CD4-positive, alpha-beta T cell (primary cell): Measurements from ENCODE around the gene WDTC1. TPM values are rescaled to one million over a fixed set of nuclear protein-coding genes. Genes with fewer than 3 reads are reported as not detected.

ENCODE experiments used
- ATAC-seq: fragments of 200-7000 bp; cut with Tn5 transposase; one replicate; pipeline ENCODE4 v1.10.0; 2022; ENCODE audit warnings: mild to moderate bottlenecking; ENCODE audit not compliant: poor library complexity
- CTCF ChIA-PET: fragments of 350-600 bp; sonication (Branson Sonifier 250); formaldehyde crosslinking; loops from one replicate; lab custom pipeline; 2021; ENCODE audit warnings: antibody characterized with exemption, inconsistent platforms; lab: Charles Lee
- POLR2A ChIA-PET: fragments of 350-600 bp; sonication (Branson Sonifier 250); formaldehyde crosslinking; loops from one replicate; lab custom pipeline; 2021; ENCODE audit warnings: antibody characterized with exemption, inconsistent platforms; lab: Charles Lee
- DNase-seq, 14 experiments: peaks; one replicate each; pipeline ENCODE4 v3.0.0-alpha.2; 2013 to 2020; ENCODE audit warnings: mixed read lengths in 2 of 14
- H3K27ac ChIP-seq, 2 donors: one replicate each; pipeline versions ENCODE4 v1.5.1 to v1.7.0; 2013; ENCODE audit warnings: low read length in 2 of 2, low read depth in 1 of 2, mild to moderate bottlenecking in 1 of 2
- H3K27me3 ChIP-seq, 2 experiments: 1 replicate in 1 of 2; 2 replicates in 1 of 2; pipeline versions ENCODE4 v1.6.1 to v1.7.0; 2013; ENCODE audit warnings: low read length in 2 of 2, control low read depth in 1 of 2, mild to moderate bottlenecking in 1 of 2, moderate library complexity in 1 of 2; ENCODE audit not compliant: insufficient read depth in 2 of 2, control insufficient read depth in 1 of 2
- H3K36me3 ChIP-seq: one replicate; pipeline ENCODE4 v1.6.1; 2013; ENCODE audit warnings: low read length, control low read depth; ENCODE audit not compliant: insufficient read depth
- H3K4me1 ChIP-seq: one replicate; pipeline ENCODE4 v1.6.1; 2013; ENCODE audit warnings: low read length, control low read depth; ENCODE audit not compliant: insufficient read depth
- H3K4me3 ChIP-seq: one replicate; pipeline ENCODE4 v1.5.1; 2013; ENCODE audit warnings: mild to moderate bottlenecking, low read length, moderate library complexity
- H3K9me3 ChIP-seq, 2 experiments: 1 replicate in 1 of 2; 2 replicates in 1 of 2; pipeline versions ENCODE4 v1.6.1 to v1.7.0; 2013; ENCODE audit warnings: low read length in 2 of 2, mild to moderate bottlenecking in 2 of 2, control low read depth in 1 of 2, moderate library complexity in 1 of 2; ENCODE audit not compliant: control insufficient read depth in 1 of 2, insufficient read depth in 1 of 2
- H3K27ac Mint-ChIP-seq: one replicate; pipeline ENCODE4 v1.8.0; 2020; ENCODE audit warnings: mixed read lengths
- H3K27me3 Mint-ChIP-seq: one replicate; pipeline ENCODE4 v1.8.0; 2021; ENCODE audit warnings: mixed read lengths
- H3K36me3 Mint-ChIP-seq: one replicate; pipeline ENCODE4 v1.8.0; 2021; ENCODE audit warnings: low read depth, mixed read lengths
- H3K4me1 Mint-ChIP-seq: one replicate; pipeline ENCODE4 v1.8.0; 2021; ENCODE audit warnings: low read depth, mixed read lengths
- H3K4me3 Mint-ChIP-seq: one replicate; pipeline ENCODE4 v1.8.0; 2020; ENCODE audit warnings: mild to moderate bottlenecking, mixed read lengths
- H3K9me3 Mint-ChIP-seq: one replicate; pipeline ENCODE4 v1.8.0; 2020; ENCODE audit warnings: mixed read lengths
- intact Hi-C, 2 experiments: fragments of 100-400 bp; cut with DNase I in 1 of 2; cut with micrococcal nuclease in 1 of 2; formaldehyde crosslinking; loops; one replicate each; pipeline versions ENCODE4 v1.15.1 to v1.9.0; 2023 to 2025; cut with DNase I, micrococcal nuclease
- total RNA-seq, 174 experiments: library from RNA in 2 of 174; stranded (reverse) in 2 of 174; gene quantifications; one replicate each; pipeline ENCODE4 v1.2.3 and lab custom pipeline; 2021 to 2026
- TF ChIP-seq, protein P1 (sequence below): fragments of 200-600 bp; IDR thresholded peaks from one replicate; pipeline ENCODE4 v1.8.0; 2022; ENCODE audit warnings: antibody characterized with exemption, mild to moderate bottlenecking

Gene WDTC1
- total RNA-seq, 2 experiments from 2014 or later: 17.7 to 18.6 TPM

DNA sequence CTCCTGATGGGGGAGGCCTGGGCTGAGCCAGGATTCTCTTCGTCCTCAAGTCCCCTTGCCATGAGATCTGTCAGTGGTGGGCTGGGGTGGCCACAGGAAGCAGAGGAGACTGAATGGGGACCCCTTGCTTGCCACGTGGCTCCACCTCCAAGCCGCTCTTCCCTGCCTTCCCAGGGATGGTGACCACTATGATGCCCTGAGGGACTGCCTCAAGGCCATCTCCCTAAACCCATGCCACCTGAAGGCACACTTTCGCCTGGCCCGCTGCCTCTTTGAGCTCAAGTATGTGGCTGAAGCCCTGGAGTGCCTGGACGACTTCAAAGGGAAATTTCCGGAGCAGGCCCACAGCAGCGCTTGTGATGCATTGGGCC, 66.6 kb downstream of the WDTC1 start:
- intact Hi-C loops: loop anchor here (1.0 to 5.0 kb wide), 3 partner anchors 94 to 366 kb away; no protein-coding TSS in a partner anchor
- TF ChIP-seq, protein P1, sequence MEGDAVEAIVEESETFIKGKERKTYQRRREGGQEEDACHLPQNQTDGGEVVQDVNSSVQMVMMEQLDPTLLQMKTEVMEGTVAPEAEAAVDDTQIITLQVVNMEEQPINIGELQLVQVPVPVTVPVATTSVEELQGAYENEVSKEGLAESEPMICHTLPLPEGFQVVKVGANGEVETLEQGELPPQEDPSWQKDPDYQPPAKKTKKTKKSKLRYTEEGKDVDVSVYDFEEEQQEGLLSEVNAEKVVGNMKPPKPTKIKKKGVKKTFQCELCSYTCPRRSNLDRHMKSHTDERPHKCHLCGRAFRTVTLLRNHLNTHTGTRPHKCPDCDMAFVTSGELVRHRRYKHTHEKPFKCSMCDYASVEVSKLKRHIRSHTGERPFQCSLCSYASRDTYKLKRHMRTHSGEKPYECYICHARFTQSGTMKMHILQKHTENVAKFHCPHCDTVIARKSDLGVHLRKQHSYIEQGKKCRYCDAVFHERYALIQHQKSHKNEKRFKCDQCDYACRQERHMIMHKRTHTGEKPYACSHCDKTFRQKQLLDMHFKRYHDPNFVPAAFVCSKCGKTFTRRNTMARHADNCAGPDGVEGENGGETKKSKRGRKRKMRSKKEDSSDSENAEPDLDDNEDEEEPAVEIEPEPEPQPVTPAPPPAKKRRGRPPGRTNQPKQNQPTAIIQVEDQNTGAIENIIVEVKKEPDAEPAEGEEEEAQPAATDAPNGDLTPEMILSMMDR: peak; percentile 9
- Mint-ChIP-seq H3K9me3 (no peaks in the 10 kb centered on the region), H3K36me3 (peaks cover 74% of the 10 kb centered on the region), H3K4me1 (peaks cover 5% of the 10 kb centered on the region), H3K27me3 (no peaks in the 10 kb centered on the region), H3K27ac (no peak overlapping the region), H3K4me3 (no peak overlapping the region)
- H3K27me3 ChIP-seq: no peaks in the 10 kb centered on the region
- no peak overlapping the region for H3K4me3 ChIP-seq
- peaks cover 8% of the 10 kb centered on the region for H3K4me1 ChIP-seq
- ChIA-PET CTCF (interaction anchor here (0.5 to 8.5 kb wide), 31 partner anchors 8 to 368 kb away, joined by 3 to 125 read pairs (median 4); partner anchors contain the start of genes AHDC1, GPR3, MAP3K6 and SLC9A1), POLR2A (interaction anchor here (0.6 to 2.5 kb wide), 7 partner anchors 13 to 305 kb away, joined by 3 to 12 read pairs (median 3); partner anchors contain the start of gene SYTL1)
- H3K9me3 ChIP-seq: no peaks in the 10 kb centered on the region
- DNase-seq: no peak
- no peak for ATAC-seq
- H3K36me3 ChIP-seq: peaks cover 78% of the 10 kb centered on the region
- H3K27ac ChIP-seq: no peak overlapping the region

- no peak overlapping the region for H3K4me3 ChIP-seq
- no peak overlapping the region for H3K4me3 Mint-ChIP-seq
- ChIA-PET CTCF (interaction anchor here (0.7 to 8.5 kb wide), 9 partner anchors 56 to 361 kb away, joined by 3 to 125 read pairs (median 4); partner anchors contain the start of genes AHDC1 and MAP3K6), POLR2A (interaction anchor here (0.9 to 2.5 kb wide), 5 partner anchors 12 to 305 kb away, joined by 3 to 12 read pairs (median 3); no protein-coding TSS in a partner anchor)
- H3K27ac ChIP-seq: no peak overlapping the region
- H3K36me3 Mint-ChIP-seq: peaks cover 68% of the 10 kb centered on the region
- intact Hi-C loops: loop anchor here (1.0 to 5.0 kb wide), 3 partner anchors 94 to 366 kb away; no protein-coding TSS in a partner anchor
- no peak for DNase-seq
- no peak for ATAC-seq
- TF ChIP-seq, protein P1: no peak
- peaks cover 76% of the 10 kb centered on the region for H3K36me3 ChIP-seq
- no peak overlapping the region for H3K27ac Mint-ChIP-seq
- no peaks in the 10 kb centered on the region for H3K27me3 Mint-ChIP-seq
- H3K9me3 ChIP-seq: no peaks in the 10 kb centered on the region
- H3K4me1 Mint-ChIP-seq: peaks cover 5% of the 10 kb centered on the region
- H3K9me3 Mint-ChIP-seq: no peaks in the 10 kb centered on the region
- H3K27me3 ChIP-seq: no peaks in the 10 kb centered on the region
- peaks cover 8% of the 10 kb centered on the region for H3K4me1 ChIP-seq
Observed at GRCh38 chr1:27301582-27302199, 67.3 kb downstream of the WDTC1 start.

- H3K27ac ChIP-seq: no peak overlapping the region
- ChIA-PET CTCF (interaction anchor here (0.7 to 8.5 kb wide), 3 partner anchors 63 to 147 kb away, joined by 3 to 125 read pairs (median 10); partner anchors contain the start of gene MAP3K6), POLR2A (interaction anchor here (1.5 kb wide), 1 partner anchor 54 kb away, joined by 4 read pairs; no protein-coding TSS in a partner anchor)
- peaks cover 5% of the 10 kb centered on the region for H3K4me1 Mint-ChIP-seq
- no peaks in the 10 kb centered on the region for H3K9me3 ChIP-seq
- TF ChIP-seq, protein P1: no peak
- H3K36me3 Mint-ChIP-seq: peaks cover 59% of the 10 kb centered on the region
- intact Hi-C loops: loop anchor here in 1 of 2 experiments (5.0 kb wide), 1 partner anchor 365 kb away; no protein-coding TSS in a partner anchor
- no peaks in the 10 kb centered on the region for H3K27me3 ChIP-seq
- peaks cover 67% of the 10 kb centered on the region for H3K36me3 ChIP-seq
- no peak overlapping the region for H3K27ac Mint-ChIP-seq
- no peak for ATAC-seq
- H3K9me3 Mint-ChIP-seq: no peaks in the 10 kb centered on the region
- no peak overlapping the region for H3K4me3 ChIP-seq
- no peaks in the 10 kb centered on the region for H3K27me3 Mint-ChIP-seq
- no peak for DNase-seq
- no peak overlapping the region for H3K4me3 Mint-ChIP-seq
- H3K4me1 ChIP-seq: peaks cover 8% of the 10 kb centered on the region
Observed at GRCh38 chr1:27302612-27303011, 68.2 kb downstream of the WDTC1 start.
